GM21737 (cell line): Measurements from ENCODE around the gene PTGS1.
"Not testable (repeated sequence)": the region's sequence is repeated elsewhere in the genome, so short reads cannot be mapped to it uniquely, and the experiment has no call there.

Source experiments
- ATAC-seq: cut with Tn5 transposase; IDR thresholded peaks from one replicate; pipeline ENCODE4 v1.9.1; 2021; ENCODE audit warnings: mild to moderate bottlenecking, moderate library complexity; ENCODE audit not compliant: unreplicated experiment

PTGS1 gene

GRCh38 chr9:122346478-122347347 is 24.1 kb upstream of the PTGS1 start:
- ATAC-seq, result no peak

GRCh38 chr9:122347348-122348287 is 23.2 kb upstream of the PTGS1 start:
- no peak for ATAC-seq

- ATAC-seq, result no peak
Measured at GRCh38 chr9:122348288-122348777, 22.5 kb upstream of the PTGS1 start.

- ATAC-seq, result no peak
Measured at GRCh38 chr9:122348791-122349190, 22.0 kb upstream of the PTGS1 start.

GRCh38 chr9:122349201-122349600 is 21.6 kb upstream of the PTGS1 start:
- ATAC-seq, result no peak

- no peak for ATAC-seq
Measured at GRCh38 chr9:122350577-122351355, 20.1 kb upstream of the PTGS1 start.

- ATAC-seq, result no peak
Measured at GRCh38 chr9:122354536-122355199, 16.2 kb upstream of the PTGS1 start.

GRCh38 chr9:122355336-122355875 is 15.4 kb upstream of the PTGS1 start:
- ATAC-seq, result no peak

GRCh38 chr9:122356627-122357026 is 14.2 kb upstream of the PTGS1 start:
- no peak for ATAC-seq

GRCh38 chr9:122360891-122361290 is 9.9 kb upstream of the PTGS1 start:
- ATAC-seq, result no peak

GRCh38 chr9:122363131-122363530 is 7.7 kb upstream of the PTGS1 start:
- not testable (repeated sequence) for ATAC-seq

GRCh38 chr9:122364117-122364782 is 6.6 kb upstream of the PTGS1 start:
- no peak for ATAC-seq

- ATAC-seq, result no peak
Measured at GRCh38 chr9:122364783-122365150, 6.1 kb upstream of the PTGS1 start.

- no peak for ATAC-seq
Measured at GRCh38 chr9:122366074-122366660, 4.7 kb upstream of the PTGS1 start.

GRCh38 chr9:122367065-122367464 is 3.8 kb upstream of the PTGS1 start:
- ATAC-seq, result no peak

- ATAC-seq, result no peak
Measured at GRCh38 chr9:122367774-122368460, 2.9 kb upstream of the PTGS1 start.

GRCh38 chr9:122368642-122369041 is 2.2 kb upstream of the PTGS1 start:
- no peak for ATAC-seq

- no peak for ATAC-seq
Measured at GRCh38 chr9:122370303-122370702, 521 bp upstream of the PTGS1 start.

GRCh38 chr9:122371846-122372245 is 1.0 kb downstream of the PTGS1 start:
- ATAC-seq, result no peak
